AG04449 (cell line): Measurements from ENCODE around the gene ANKRD34A.

Experiments used
- CTCF ChIA-PET: fragments of 350-600 bp; formaldehyde crosslinking; extraction: SDS; loops from one replicate; lab custom pipeline; 2021; ENCODE audit warnings: antibody characterized with exemption; lab: Yijun Ruan, JAX
- POLR2A ChIA-PET: fragments of 400-600, 350-600 bp; formaldehyde crosslinking; extraction: SDS; loops from one replicate; lab custom pipeline; 2020; ENCODE audit warnings: antibody characterized with exemption, inconsistent platforms; lab: Yijun Ruan, JAX
- DNase-seq: peaks from one replicate; pipeline ENCODE4 v3.0.0-alpha.2; 2010; ENCODE audit warnings: low read depth, low spot score
- H3K4me3 ChIP-seq: 2 replicates; pipeline ENCODE4 v1.5.1; 2011; ENCODE audit warnings: low read depth, mild to moderate bottlenecking, control low read depth, low read length
- CTCF ChIP-seq: IDR thresholded peaks from one replicate; pipeline ENCODE4 v1.5.1; 2011; ENCODE audit warnings: mild to moderate bottlenecking, moderate library complexity, low read length, control low read depth, inconsistent platforms; ENCODE audit not compliant: insufficient read depth; ENCODE audit errors: missing control alignments

The ANKRD34A gene

GRCh38 chr1:145961109-145961424 is 3.3 kb downstream of the ANKRD34A start:
- H3K4me3 ChIP-seq: peak overlapping the region; percentile 66
- TF ChIP-seq CTCF: no peak
- POLR2A ChIA-PET: no interaction called here
- CTCF ChIA-PET: interaction anchor here (1.1 kb wide), 1 partner anchor 11 kb away, joined by 3 read pairs; no protein-coding TSS in a partner anchor
- DNase-seq: no peak

DNA sequence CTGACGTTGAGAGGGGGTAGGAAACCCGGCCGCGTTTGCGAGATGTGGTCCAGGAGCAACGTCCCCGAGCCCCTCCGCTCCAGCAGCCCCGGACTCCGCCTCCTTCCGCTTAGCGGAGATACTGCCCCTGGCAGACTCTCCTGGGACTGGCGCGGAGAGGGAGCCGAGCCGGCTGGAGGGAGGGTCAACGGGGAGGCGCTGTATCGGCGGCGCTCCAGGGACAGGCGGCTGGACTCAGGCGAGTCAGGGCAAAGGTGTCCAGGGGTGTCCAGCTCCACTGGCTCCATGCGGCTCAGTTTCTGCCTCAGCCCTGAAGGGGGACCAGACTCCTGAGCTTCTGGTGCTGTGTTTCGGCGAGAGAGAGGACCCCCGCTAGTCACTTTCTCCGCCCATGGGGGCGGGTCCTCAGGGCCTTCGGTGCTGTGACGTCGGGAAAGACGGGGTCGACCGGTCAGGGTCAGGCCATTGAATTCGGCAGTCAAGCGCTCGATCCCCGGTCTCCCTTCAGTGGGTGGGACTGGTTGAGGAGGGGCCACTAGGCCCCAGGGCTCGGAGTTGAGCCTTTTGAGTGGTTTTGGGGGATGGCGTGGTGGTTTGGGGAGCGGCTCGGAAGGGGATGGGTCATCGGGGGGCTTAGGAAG is 3.8 kb downstream of the ANKRD34A start:
- POLR2A ChIA-PET: no interaction called here
- peak overlapping the region; percentile 66 for H3K4me3 ChIP-seq
- CTCF ChIA-PET: interaction anchor here (1.1 kb wide), 1 partner anchor 11 kb away, joined by 3 read pairs; no protein-coding TSS in a partner anchor
- no peak for TF ChIP-seq CTCF
- no peak for DNase-seq

GRCh38 chr1:145959957-145960467 is 4.4 kb downstream of the ANKRD34A start:
- CTCF ChIA-PET: interaction anchor here (1.1 to 3.7 kb wide), 3 partner anchors 10 to 50 kb away, joined by 3 to 11 read pairs (median 9); partner anchors contain the start of genes ITGA10 and RBM8A
- no peak for DNase-seq
- H3K4me3 ChIP-seq: peak overlapping the region; percentile 66
- TF ChIP-seq CTCF: no peak
- POLR2A ChIA-PET: no interaction called here

DNA sequence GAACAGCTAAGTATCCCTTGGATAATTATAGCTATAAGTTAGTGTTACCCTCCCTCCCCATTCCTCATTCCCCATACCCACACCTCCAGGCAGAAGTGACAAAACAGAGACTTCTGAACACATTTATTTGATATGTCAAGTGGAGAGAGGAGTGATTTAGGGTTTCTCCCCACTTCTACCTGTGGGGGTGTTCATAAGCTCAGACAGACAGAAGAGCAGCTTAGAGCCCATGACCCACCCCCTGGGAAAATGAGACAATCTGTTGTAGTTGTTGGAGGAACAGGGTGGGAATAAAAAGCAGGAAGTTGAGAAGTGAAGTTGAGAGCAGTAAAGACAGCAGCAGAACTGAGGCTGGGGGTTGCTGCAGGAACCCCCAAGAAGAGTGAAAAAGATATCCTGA is 5.0 kb downstream of the ANKRD34A start:
- TF ChIP-seq CTCF: no peak
- ChIA-PET CTCF (interaction anchor here (1.7 to 3.7 kb wide), 3 partner anchors 18 to 50 kb away, joined by 8 to 11 read pairs (median 9); partner anchors contain the start of genes ITGA10 and RBM8A), POLR2A (no interaction called here)
- no peak for DNase-seq
- no peak overlapping the region for H3K4me3 ChIP-seq

DNA sequence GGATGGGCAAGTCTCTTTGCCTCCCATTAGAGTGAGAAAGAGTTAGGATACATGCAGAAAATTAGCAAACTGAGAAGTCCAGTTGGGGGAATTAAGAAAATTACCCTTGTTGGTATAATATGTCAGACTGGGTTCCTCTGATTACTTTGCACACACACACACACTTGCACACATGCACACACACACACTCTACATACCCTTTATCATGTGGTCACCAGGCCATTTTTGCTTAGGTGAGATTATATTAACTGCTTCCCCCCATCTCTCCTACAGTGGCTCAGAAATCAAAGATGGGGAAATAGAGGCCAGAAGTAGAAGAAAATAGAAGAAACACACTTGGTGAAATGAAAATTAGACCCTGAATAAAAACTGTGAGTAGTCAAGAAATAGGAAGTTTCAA is 5.6 kb downstream of the ANKRD34A start:
- no peak for TF ChIP-seq CTCF
- no peak overlapping the region for H3K4me3 ChIP-seq
- CTCF ChIA-PET: interaction anchor here (0.9 to 3.7 kb wide), 7 partner anchors 9 to 102 kb away, joined by 3 to 11 read pairs (median 6); partner anchors contain the start of genes ITGA10 and RBM8A
- POLR2A ChIA-PET: interaction anchor here (1.9 kb wide), 1 partner anchor 21 kb away, joined by 9 read pairs; no protein-coding TSS in a partner anchor
- no peak for DNase-seq
